HG02678 (cell line): ENCODE results near the gene NXT1.
"Not testable (repeated sequence)": the region's sequence is repeated elsewhere in the genome, so short reads cannot be mapped to it uniquely, and the experiment has no call there.

Experiments
- ATAC-seq: cut with Tn5 transposase; IDR thresholded peaks from one replicate; pipeline ENCODE4 v1.9.1; 2021; ENCODE audit warnings: mild to moderate bottlenecking, moderate library complexity; ENCODE audit not compliant: unreplicated experiment

Gene NXT1

GRCh38 chr20:23350196-23350903, at the start of gene NXT1:
Gene NXT1, plus strand, starts transcription at chr20:23350791. Its CDS starts 3,251 bp downstream, at chr20:23354042.
- ATAC-seq = peak; percentile 85

DNA sequence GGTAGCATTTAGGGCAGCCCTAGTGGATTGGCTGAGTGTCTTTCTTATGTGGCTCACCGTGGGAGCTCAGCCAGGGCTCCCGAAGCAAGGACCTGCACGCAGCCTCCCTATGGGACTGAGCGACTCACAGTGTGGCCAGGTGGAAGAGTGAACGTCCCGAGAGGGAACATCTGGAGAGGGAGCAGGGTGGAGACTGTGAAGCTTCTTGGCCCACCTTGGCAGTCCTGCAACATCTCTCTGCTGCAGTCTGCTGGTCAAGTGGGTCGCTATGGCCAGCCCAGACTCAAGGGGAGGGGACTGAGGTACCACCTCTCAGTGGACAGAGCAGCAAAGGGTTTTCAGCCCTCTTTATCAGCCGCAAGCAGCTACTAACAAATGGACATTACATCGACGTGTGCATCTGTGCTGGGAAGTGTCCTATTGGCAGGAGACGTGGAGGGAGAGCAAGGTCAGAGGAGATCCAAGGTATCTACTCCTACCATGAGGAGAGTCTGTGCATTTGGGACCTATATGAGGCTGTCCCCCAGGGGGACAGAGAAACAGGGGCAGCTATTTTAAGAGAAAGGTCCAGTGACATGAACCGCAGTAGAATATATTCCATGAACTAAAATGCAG, 49.0 kb upstream of the NXT1 start:
- no peak for ATAC-seq

GRCh38 chr20:23302386-23302785, 48.2 kb upstream of the NXT1 start:
- no peak for ATAC-seq

DNA sequence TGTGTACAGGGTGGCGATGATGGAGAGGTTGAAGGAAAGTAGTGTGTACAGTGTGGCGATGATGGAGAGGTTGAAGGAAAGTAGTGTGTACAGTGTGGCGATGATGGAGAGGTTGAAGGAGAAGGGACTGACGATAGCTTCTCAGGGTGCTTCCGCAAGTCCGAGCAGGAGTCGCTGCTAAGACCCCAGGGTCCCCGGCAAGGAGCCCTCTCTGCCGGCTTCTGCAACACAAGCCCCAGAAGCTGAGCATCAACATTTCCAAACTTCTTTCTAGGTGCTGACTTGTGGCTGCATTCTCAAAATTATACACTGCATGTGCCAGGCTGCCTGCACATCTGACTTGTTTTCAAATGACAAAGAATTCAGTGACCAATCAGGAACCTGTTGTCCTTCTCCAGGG, 47.8 kb upstream of the NXT1 start:
- no peak for ATAC-seq

- no peak for ATAC-seq
Observed at GRCh38 chr20:23303325-23304102, 47.1 kb upstream of the NXT1 start.

GRCh38 chr20:23304616-23305015, 46.0 kb upstream of the NXT1 start:
- ATAC-seq = no peak

GRCh38 chr20:23305098-23305497, 45.5 kb upstream of the NXT1 start:
- ATAC-seq = no peak

GRCh38 chr20:23307393-23307792, 43.2 kb upstream of the NXT1 start:
- not testable (repeated sequence) for ATAC-seq

- no peak for ATAC-seq
Observed at GRCh38 chr20:23308024-23308423, 42.6 kb upstream of the NXT1 start.

GRCh38 chr20:23308908-23309307, 41.7 kb upstream of the NXT1 start:
- ATAC-seq = no peak

GRCh38 chr20:23309781-23310180, 40.8 kb upstream of the NXT1 start:
- ATAC-seq = no peak

- ATAC-seq = no peak
Observed at GRCh38 chr20:23311947-23312506, 38.6 kb upstream of the NXT1 start.

GRCh38 chr20:23313271-23313670, 37.3 kb upstream of the NXT1 start:
- ATAC-seq = no peak

GRCh38 chr20:23314699-23315098, 35.9 kb upstream of the NXT1 start:
- ATAC-seq = no peak

DNA sequence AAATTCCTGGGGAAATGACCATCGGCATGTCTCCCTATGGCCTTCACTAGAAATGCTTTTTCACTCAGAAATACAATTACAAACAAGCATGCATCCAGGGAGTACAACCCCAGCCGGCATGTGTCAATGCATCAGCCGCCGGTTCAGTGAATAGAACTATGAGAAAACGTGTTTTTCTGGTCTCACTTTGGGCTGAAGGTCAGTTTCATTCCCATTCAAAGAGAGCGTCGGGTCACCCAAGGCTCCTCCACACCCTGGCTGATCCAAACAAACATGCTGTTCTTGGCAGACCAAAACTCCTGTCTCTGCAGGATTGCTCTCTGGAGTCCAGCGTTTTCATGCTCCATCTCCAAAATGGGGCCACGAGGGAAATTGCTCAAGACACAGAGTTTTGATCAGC, 35.5 kb upstream of the NXT1 start:
- no peak for ATAC-seq

- ATAC-seq = no peak
Observed at GRCh38 chr20:23316626-23317025, 34.0 kb upstream of the NXT1 start.

DNA sequence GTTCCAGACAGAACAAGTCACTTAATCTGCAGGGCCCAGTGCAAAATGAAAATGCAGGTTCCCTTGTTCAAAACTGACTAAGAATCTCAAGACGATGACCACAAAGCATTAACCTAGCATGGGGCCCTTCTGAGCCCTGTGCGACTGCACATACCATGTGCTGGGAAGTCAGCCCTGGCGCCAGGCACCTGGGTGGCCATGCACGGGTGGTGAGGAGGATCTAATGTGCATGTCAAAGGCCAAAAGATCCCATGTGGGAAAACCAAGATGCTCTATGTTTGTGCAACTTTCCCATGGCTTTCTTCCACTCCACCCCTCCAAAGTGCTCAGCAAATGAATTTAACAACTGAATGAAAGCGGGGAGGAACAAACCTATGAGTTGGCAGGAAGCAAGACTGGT, 33.5 kb upstream of the NXT1 start:
- no peak for ATAC-seq

DNA sequence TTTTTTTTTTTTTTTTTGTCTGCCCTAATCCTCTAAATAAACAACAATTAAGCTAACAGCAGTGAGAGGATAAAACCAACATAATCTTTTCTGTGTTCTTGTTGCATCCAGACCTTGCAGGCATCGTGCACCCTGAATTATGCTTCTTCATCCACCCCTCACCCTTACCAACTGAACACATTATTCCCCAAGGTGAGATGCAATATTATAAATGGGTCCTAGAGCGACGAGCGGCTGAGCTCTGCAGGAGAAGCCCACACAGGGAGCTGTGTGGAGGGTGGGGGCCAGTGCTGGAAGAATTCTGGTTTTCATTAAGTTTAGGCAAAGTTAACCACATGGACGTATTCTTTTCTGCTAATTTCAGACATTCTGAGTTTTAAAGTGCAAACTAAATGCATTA, 32.2 kb upstream of the NXT1 start:
- no peak for ATAC-seq

DNA sequence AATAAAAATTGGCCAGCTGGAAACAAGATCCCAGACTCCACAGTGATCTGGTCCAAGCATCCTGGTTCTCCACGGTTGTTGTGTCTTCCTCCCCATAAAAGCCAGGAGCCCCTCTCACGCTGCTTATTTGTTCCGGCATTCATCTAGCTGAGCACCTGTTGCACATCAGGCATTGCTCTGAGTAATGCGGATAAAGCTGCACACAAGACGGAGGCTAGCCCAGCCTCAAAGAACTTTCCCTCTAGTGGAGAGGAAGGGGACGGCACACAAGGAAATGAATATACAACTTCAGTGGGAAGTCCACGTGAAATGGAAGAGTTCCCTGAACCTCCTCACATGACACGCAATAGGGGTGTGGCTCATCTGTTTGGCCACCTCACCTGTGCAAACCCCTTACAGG, 30.3 kb upstream of the NXT1 start:
- no peak for ATAC-seq

DNA sequence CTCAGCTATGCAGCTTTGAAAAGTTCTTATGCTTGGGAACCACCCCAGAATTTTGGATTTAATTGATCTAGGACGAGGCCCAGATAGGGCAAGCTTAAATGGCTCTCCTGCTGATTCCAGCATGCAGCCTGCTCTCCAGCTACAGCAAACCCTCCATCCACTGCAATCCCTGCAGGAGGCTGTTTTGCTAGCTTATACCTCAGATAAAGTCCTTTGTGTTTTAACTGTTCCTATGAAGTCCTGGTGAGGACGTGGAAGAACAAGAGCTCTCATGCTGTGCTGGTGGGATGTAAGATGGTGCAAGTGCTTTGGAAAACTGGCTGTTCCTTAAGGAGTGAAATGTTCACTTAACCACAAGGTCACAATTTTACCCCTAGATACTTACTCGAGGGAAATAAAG, 25.5 kb upstream of the NXT1 start:
- no peak for ATAC-seq

DNA sequence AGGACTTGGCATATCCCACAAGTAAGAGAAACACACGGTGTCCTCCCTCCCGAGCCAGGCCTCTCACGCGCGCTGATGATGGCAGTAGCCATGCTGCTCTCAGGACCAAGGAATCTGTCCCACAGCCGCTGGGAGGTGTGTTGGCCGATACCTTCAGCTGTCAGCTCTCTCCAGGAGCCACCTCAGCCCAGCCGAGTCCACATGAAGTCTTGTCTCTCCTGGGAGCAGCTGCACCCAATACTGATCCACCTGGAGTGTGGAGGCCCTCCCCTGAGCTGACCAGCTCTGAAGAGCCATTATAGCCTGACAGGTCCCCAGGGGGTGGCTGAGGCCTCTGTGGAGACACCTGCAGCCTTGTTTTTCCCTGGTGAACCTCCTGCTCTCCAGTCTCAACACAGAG, 23.8 kb upstream of the NXT1 start:
- no peak for ATAC-seq
